Midbrain (tissue), 1 donor: Measurements from ENCODE around the gene COG2.
"Not testable (repeated sequence)": the region's sequence is repeated elsewhere in the genome, so short reads cannot be mapped to it uniquely, and the experiment has no call there.

Source experiments
- DNase-seq: peaks from one replicate; lab custom pipeline; 2025; lab: John Stamatoyannopoulos, UW

Gene COG2

DNA sequence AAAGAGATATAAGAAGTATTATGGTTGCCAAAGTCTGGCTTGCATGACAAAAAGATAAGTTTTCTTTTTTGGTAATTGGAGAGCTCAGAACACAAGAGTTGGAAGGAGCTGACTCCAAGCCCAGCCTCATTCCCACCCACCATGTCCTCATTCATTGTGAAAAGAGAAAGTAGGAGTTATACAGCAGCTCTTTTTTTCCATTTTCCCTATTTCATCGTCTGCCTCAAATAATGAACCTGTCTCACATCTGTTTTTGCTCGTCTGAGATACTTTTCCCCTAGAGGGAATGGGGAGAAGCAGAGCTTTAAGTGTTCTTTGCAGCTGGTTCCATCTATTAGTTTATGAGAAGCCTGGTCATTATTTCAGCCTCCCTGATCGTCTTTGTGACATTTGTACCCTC is 36.9 kb downstream of the COG2 start:
- DNase-seq, result no peak

DNA sequence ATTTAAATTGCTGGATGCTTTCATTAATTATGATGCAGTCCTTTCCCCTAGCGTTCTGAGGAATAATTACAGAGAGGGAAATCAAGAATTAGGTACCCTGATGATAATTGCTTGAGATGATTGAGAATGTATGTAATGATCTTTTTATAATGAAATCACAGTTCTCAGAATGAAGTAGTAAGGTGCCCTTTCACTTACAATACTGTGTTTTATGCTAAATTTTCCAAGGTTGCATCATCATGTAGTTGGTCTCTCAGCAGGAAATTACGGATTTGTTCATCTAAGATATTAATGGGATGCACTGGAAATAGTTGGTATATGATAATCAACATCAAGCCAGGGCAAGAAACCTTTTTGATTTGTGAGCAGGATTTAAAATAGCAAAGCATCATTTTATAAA is 37.5 kb downstream of the COG2 start:
- no peak for DNase-seq

DNA sequence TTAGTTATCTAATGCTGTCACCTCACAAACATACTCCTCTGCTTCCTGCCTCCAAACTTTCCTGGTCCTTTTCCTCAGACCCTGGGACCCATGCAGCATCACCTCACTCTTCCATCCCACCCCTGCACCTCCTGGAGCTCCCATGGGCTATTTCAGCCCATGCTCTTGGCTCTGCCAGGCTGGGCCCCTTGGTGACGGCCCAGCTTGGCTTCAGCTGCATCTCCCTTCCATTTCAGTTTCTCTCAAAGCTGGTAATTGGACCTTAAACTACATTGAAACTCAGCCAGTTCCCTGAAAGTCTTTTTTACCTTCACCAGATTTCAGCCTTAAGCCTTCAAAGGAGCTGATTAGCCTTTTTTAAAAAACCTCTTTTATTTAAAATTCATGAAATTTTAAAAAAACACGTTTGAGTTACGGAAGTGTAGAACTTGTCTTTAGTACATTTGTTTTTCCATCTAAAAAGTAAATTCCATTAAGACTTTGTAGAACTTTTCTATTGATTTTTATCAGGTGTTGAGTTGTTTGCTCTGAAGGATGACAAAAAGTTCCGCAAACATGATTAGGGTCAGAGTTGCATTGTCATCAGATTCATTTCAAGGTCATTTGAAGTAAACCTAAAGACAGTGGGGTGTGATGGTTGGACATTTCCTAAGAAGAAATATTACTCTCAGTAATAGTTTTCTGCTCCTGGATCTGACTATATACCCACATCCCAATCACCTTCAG is 38.2 kb downstream of the COG2 start:
- DNase-seq, result no peak

DNA sequence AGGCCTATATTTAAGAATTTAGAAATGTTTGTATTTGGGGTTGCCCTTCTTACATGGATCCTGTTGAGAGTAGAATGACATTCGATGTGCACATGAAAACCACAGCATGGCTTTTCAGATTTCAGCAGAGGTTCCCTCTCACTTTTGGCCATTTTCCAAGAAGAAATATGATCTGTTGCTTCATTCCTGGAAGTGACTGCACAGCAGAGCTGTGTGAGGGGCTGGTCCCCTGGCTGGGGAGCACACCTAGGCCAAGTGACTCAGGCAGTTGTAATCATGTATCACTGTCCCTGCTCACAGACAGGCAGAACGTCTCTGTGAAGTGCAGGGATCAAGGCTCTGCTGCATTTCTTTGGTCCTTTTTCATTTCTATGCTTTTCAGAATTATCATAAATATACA is 39.3 kb downstream of the COG2 start:
- no peak for DNase-seq

DNA sequence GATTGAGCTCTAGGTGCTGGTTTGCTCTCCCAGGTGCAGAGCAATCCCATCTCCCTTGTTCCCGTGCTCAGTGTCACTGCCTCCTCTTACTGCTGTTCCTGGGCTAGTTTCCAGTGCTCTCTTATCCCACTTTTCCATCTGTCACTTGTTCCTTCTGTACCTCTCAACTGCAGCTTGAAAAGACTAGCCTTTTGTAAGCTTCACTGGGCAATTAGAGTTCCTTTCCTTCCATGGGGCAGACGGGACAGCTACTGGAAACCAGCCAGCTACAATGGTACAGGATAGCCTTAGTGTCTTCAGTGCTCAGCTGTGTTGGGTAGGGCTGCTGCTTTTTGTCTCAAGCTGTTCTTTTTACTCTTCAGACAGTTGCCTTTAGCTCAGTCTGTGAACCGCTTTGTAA is 40.0 kb downstream of the COG2 start:
- DNase-seq, result peak; percentile 86

DNA sequence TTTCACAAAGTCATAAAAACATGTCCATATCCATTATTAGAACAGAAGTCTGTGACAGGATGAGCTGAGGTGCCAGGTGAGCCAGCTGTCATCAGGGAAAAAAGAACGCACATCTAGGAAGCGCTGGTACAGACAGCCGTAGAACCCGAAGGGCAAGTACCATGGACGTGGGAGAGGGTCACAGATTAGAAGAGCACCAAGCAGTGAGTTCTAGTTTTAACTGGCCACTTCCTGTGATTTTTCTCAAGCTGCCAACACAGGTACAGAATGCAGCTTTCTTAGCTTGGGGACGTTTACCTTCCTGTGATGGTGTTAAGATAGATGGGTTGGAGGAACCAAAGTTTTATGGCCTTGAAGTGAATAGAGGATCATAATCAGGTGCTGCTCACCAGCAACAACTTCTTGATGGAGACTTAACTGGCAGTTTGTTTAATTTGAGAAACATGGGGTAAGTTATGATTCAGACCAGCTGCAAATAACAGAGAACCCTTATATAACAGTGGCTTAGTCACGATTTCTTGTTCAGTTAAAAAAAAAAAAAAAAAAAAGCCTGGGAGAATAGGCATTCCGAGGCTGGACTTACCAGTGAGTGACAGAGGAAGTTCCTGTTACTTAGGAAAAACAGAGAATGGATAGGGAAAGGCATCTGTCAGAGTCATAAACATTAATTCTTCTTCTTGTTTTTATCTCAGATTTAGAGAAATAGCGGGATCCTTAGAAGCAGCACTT is 40.8 kb downstream of the COG2 start:
- no peak for DNase-seq

DNA sequence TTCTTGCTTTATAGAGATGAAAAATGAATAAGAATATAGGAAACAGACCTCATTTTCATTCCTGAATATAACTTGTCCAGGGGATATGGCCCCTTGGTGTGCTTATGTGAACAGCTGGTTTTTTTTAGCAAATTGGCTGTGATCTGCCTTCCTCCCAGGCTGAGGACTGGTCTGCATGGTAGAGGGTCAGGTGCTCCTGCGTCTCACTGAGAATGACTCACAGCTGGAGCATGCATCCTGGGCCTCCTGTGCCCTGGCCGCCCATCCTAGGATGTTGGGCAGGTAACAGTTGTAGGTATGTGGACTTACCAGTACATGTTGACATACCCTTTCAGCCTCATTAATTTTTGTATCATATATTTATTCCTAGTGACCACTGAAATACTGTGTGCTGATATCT is 41.9 kb downstream of the COG2 start:
- no peak for DNase-seq

DNA sequence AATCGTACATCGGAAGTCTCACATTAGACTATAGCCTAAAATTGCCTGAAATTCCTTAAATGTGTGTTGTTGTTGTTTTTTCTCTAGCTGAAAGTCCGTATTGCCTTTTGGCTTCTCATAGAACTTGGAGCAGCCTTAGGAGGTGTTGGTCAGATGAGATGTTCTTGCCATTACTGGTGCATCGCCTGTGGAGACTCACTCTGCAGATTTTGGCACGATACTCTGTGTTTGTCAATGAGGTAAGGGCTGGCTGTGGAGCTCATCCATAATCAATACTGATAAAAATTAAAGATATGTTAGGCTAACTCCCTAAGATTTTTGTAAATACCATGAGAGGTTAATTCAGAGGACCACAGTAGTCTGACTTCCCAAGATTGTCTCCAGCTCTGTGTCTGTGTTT is 42.7 kb downstream of the COG2 start:
- DNase-seq, result no peak

DNA sequence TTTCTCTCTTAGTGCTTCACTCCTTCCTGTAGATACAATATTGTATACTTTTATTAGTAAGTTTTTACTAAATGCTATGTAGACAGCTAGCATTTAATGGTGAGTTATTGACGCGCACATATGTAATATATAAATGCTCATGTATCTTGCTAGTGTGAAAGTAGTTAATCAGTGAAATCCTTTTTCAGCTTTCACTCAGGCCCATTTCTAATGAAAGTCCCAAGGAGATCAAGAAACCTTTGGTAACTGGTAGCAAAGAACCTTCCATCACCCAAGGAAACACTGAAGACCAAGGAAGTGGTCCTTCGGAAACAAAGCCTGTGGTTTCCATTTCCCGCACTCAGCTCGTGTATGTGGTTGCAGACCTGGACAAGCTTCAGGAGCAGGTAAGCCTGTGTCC is 44.5 kb downstream of the COG2 start:
- DNase-seq, result no peak

DNA sequence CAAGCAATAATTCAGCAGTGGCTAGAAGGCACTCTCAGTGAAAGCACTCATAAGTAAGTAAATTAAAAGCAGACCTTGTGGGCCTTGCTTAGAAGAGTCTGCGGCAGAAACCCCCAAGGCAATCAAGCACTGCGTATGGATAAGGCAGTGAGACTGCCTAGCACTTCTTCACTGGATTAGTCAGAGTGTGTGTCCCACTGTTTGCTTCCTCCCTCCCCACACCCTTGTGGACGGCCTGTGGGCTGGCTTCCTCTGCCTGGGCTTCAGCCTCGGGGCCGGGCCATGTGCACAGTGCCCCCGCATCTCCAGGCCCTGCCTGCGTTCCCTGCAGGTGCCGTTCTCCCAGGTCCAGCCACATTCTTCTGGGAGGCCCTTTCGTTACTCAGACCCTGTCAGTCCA is 47.8 kb downstream of the COG2 start:
- no peak for DNase-seq

DNA sequence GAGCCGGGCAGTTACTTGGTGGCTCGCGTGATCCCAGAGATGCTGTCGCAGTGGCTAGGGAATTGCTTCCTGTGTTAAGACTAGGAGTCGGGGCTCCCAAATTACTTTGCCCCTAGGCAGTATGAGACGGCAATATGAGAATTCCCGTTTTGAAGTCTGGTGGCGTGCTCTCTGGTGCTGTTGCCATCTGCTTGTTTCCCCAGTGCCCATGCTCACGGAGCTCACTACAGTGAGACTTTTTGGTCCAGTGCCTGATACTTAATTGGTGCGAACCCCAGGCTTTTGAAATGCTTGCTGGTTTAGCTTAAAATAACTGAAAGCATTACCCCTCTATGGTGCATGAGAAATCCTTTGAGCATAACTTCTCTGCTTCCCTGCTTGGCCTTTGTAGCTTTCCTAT is 49.3 kb downstream of the COG2 start:
- DNase-seq, result no peak

DNA sequence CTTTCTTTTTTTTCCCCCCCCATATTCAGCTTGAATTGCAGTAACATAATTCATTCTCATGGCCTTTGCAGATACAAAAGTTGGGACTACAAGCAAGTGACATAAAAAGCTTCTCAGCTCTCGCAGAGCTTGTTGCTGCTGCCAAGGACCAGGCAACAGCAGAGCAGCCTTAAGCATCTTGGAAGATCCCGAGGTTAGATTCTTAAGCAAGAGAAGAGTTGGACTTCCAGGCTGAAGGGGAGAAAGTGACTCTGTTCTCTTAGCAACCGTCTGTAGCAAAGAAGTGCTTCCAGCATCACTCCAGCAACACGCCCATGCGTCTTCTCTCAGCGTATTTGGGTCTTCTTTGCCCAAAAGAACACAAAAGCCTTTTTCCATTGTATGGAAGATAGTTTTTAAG is 50.9 kb downstream of the COG2 start:
- DNase-seq, result peak; percentile 44

DNA sequence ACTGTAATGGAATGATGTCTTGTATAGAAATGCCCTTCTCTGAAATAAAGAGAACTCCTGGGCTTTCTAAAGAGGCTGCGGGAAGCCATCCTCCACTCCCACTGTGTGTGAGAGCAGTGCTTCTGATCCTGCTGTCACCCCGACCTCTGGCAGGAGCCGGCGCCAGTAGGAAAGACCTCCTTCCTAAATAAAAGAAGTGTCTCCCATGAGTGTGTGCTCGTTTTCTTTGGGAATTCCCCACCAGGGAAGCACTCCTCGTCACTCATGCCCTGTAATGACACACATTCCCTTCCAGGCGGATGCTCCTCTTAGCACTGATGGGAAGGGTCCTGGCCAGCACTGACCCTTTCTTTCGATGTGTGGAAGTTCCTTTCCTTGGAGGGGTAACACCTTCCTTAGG is 51.5 kb downstream of the COG2 start:
- no peak for DNase-seq

DNA sequence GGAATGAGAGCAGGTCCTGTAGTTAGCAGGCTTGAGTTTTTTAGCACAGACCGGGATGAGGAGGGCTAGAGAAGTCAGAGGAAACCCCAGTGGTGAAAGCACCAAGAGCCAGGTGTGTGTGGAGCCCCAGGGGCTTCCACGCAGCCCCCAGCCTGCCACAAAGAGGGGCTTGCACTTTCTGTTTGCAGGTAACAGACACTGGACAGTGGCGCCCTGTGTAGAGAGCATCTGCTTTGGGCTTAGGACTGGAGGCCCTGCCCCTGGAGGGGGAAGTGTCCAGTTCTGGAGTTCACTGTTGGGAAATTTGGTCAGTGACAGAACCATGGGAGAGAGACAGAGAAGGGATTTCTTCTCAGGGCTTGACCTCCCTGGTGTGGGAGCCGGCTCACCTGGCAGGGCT is 52.2 kb downstream of the COG2 start:
- no peak for DNase-seq

DNA sequence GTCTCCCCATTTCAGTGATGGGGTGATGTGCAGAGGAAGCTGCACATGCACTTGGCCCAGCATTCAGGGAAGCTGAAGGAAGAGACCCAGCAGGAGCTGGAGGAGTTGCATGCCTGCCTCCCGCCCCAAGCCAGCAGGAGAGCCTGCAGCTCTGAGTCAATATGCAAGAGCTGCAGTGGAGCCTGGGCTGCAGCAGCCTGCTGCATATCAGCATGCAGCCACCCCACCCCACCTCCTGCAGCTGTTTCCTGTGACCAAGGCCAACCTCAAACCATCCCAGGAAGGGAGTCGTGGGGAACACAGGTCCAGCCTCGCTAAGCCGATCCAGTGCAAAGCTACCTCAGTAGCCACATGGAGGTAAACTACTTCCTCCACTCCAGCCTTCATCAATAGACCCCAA is 52.7 kb downstream of the COG2 start:
- no peak for DNase-seq

DNA sequence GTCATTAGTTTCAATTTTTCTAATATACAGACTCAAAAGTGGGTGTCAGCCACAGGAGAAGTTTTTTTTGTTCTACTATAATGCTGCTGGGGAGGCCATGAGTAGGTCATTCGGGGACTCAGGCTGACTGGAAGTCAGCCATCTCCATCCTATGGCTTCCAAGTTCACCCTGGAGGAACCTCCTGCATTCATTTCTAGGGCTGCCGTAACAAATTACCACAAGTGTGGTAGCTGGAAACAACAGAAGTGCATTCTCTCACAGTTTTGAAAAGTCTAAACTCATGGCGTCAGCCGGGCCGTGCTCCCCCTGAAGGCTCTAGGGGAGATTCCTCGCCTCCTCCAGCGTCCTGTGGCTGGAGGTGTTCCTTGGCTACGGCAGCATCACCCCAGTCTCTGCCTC is 53.9 kb downstream of the COG2 start:
- no peak for DNase-seq

DNA sequence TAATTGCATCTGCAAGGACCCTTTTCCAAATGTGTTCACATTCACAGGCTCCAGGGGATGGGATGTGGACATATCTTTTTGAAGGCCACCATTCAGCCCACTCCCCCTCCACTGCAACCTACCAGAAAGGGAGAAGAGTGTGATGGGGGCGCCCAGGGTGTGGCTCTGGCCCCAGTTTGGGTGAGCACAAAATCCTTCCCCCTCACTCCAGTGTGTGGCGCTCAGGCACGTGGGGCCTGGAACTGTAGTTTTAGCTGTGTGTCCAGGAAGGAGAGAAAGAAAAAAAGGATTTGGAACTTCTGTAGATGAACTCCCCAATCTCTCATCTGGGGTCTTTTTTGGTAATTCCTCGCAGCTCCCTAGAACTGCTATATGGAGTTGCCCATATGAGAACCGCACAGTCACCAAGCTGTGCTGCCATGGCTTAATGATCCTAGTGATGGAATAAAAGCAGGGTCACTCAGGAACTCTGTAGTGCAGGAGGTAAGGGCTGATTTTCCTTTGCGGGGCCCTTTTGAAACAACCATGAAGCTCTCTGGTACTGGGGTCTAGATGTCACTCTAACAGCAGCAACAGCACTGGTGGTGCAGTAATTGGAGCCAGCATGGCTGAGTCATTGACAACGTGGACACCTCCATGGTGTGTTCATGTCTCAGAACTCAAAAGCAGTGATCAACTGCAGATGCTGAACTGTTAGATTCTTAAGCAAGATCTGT is 54.6 kb downstream of the COG2 start:
- DNase-seq, result no peak

DNA sequence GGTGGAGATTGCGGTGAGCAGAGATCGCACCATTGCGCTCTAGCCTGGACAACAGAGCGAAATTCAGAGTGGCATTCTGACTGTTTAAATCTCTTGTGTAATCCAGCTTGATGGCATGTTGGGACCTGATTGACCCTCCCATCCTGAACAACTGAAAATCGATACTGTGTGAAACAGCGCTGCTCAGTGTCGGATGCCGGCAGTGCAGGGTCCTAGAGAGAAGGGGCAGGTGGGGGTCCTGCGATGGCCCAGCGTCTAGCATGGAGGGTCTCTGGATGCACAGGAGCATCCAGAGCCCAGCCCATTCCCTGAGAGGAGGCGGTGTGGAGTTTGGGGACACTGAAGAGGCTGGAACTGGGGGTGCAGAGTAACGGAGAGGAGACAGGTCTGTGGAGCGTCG is 55.8 kb downstream of the COG2 start:
- no peak for DNase-seq

DNA sequence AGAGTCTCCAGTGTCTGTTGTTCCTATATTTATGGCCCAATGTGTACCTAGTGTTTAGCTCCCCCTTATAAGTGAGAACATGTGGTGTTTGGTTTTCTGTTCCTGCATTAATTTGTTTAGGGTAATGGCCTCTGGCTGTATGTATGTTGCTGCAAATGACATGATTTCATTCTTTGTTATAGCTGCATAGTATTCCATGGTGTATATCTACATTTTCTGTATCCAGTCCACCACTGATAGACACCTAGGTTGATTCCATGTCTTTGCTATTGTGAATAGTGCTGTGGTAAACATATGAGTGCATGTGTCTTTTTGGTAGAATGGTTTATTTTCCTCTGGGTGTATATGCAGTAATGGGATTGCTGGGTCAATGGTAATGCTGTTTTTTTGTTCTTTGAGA is 56.7 kb downstream of the COG2 start:
- not testable (repeated sequence) for DNase-seq

DNA sequence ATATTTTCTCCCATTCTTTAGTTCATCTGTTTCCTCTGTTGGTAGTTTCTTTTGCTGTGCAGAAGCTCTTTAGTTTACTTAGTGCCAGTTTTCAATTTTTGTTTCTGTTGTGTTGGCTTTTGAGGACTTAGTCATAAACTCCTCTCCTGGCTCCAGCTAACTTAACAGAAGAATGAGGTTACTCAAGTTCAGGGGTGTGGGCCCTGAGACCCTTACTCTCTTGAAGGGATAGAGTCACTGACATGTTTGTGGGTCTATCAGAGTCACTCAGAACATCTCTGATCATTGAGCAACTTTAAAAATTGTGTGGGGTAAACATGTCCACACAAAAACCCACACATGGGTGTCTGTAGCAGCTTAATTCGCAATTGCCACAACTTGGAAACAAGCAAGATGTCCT is 57.4 kb downstream of the COG2 start:
- no peak for DNase-seq

DNA sequence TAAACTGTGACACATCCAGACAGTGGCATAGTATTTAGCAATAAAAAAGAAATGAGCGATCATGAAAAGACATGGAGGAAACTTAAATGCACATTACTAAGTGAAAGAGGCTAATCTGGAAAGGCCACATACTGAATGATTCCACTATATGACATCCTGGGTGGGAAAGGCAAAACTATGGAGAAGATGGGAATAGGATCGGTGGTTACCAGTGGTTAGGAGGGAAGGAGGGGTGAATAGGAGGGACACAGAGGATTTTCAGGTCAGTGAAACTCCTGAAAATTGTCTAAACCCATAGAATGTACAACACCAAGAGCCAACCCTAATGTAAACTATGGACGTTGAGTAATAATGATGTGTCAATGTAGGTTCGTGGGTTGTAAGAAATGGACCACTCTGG is 57.9 kb downstream of the COG2 start:
- no peak for DNase-seq

DNA sequence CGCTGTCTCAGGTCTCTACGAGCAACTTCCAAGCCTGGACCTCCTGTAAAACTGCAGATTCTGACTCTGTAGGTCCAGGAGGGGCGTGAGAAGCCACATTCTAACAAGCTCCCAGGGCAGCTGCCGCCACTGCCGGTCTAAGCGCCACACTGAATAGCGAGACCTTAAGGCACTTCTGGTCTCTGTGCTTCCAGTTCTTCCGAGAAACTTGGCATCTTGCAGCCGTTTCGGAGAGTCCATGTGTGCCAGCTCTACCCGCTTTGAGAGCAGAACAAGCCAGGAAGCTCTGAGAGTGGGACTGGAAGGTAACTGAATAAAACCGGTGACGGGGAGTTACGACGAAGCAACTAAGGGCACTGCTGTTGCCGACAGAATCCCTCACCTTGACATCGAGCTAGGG is 59.2 kb downstream of the COG2 start:
- DNase-seq, result peak; percentile 55
